Measurements from ENCODE around the gene CHI3L2. TPM values are rescaled to one million over a fixed set of nuclear protein-coding genes. Genes with fewer than 3 reads are reported as not detected.

The CHI3L2 gene
- total RNA-seq, 1 experiment from 2014 or later = 0.53 TPM

GRCh38 chr1:111198836-111199235 is 28.7 kb upstream of the CHI3L2 start:
- DNase-seq = no peak
- H3K36me3 ChIP-seq = no peaks in the 10 kb centered on the region
- H3K4me3 ChIP-seq = no peak overlapping the region

GRCh38 chr1:111199329-111199728 is 28.2 kb upstream of the CHI3L2 start:
- Histone ChIP-seq H3K9me3 (replicated peaks) (no peaks in the 10 kb centered on the region), H3K36me3 (no peaks in the 10 kb centered on the region), H3K27me3 (no peaks in the 10 kb centered on the region; the same call in 1 of the 2 replicates), H3K27ac (no peak overlapping the region), H3K4me1 (peaks cover 4% of the 10 kb centered on the region; the same call in 1 of the 2 replicates), H3K4me3 (no peak overlapping the region)
- no peak for DNase-seq

More at GRCh38 chr1:111198836-111199235, 28.7 kb upstream of the CHI3L2 start:
- Histone ChIP-seq H3K4me1 (peaks cover 4% of the 10 kb centered on the region; the same call in 1 of the 2 replicates), H3K9me3 (replicated peaks) (no peaks in the 10 kb centered on the region), H3K27ac (no peak overlapping the region), H3K27me3 (no peaks in the 10 kb centered on the region; the same call in 1 of the 2 replicates)

DNA sequence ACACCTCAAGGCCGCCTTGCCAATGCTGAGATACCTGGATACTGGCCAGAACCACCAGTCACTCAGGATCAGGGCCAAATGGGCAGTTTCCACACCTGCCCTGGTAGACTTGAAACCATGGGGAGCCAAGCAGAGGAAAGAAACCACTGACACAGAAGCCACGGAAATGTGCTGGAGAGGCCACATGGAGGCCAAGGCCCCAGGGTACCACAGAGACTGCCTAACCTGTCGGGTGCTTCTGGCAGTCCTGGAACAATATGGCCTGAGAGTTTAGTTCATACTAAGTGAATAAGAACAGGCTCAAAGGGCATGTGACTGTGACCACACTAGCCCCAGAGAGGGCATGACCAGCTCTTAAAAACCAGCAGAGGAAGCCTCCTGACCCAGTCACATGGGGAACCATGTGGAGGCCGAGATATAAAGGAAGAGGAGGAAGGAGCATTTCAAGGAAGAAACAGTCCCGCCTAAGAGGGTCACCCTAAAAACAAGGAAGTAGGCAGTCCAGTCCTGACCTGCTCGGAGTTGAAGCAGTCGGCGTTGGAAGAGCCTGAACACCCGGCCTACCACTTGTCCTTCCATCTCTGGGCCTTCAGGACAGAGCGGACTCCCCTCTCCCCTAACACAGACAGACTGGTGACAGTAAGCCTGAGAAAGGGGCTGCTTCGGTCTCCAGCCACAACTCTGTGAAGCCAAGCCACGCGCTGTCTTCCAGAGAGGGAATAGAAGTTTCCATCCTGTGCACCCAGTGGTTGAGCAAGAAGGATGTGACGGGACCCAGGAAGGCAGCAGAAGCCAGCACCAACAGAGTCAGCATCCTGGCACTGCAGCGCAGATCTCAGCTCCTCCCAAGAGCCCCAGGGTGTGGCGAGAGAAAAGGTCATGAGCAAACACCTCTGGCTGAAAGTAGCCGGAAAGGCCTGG is 27.4 kb upstream of the CHI3L2 start, which contains the start of gene DENND2D:
TSS of gene DENND2D (minus strand) at position 766 of the 921 bp plus-strand sequence. CDS start at position 579, 187 bp downstream.
- Histone ChIP-seq H3K27me3 (no peaks in the 10 kb centered on the region; the same call in 1 of the 2 replicates), H3K36me3 (no peaks in the 10 kb centered on the region), H3K4me3 (no peak within 1 kb of the TSS), H3K4me1 (peaks cover 4% of the 10 kb centered on the region; the same call in 1 of the 2 replicates), H3K9me3 (replicated peaks) (no peaks in the 10 kb centered on the region), H3K27ac (no peak within 1 kb of the TSS)
- DNase-seq = no peak

GRCh38 chr1:111200802-111201161 is 26.7 kb upstream of the CHI3L2 start:
- Histone ChIP-seq H3K27ac (no peak overlapping the region), H3K4me1 (peaks cover 4% of the 10 kb centered on the region; the same call in 1 of the 2 replicates), H3K27me3 (no peaks in the 10 kb centered on the region; the same call in 1 of the 2 replicates), H3K9me3 (replicated peaks) (no peaks in the 10 kb centered on the region), H3K36me3 (no peaks in the 10 kb centered on the region), H3K4me3 (no peak overlapping the region)
- DNase-seq = no peak

DNA sequence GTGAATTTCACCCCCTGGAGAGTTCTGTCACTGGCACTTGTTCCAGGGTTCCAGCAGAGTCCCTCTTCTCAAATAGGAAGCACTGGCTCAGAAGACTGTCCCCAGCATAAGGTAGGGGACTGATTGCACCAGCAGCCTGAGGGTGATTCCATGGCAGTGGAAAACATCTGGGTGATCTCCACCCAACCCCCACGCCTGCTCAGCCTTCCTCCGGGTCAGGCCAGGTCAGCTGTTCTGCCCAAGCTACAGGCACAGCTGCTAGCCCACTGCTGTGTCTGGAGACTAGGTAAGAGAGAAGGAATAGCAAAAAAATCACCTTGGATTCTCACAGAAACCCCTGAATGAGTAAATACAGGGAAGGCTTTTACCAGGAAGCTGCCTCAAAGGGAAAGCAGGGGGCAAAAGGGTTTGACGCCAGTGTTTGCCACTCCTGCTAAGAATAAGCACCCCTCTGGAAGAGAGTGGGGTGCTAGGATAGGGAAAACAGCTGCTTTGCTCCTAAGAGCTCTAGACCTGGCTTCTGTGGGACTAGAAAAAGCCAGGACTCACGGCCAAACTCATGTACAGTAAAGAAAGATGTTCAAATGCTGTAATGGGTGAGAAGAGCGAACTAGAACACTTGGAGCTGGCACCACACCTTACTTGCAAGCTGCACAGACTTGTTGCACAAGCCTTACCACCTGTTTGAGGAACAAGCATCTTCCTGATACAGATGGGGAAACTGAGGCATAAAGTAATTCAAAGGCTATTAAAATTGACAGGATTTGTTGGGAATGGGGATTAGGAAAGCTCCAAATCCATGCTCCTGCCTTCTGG is 26.0 kb upstream of the CHI3L2 start:
- Histone ChIP-seq H3K9me3 (replicated peaks) (no peaks in the 10 kb centered on the region), H3K4me1 (peaks cover 4% of the 10 kb centered on the region; the same call in 1 of the 2 replicates), H3K36me3 (no peaks in the 10 kb centered on the region), H3K27ac (no peak overlapping the region), H3K27me3 (no peaks in the 10 kb centered on the region; the same call in 1 of the 2 replicates), H3K4me3 (no peak overlapping the region)
- peak in 1 of 2 experiments; percentile 32 for DNase-seq

- H3K36me3 ChIP-seq = no peaks in the 10 kb centered on the region
- no peak overlapping the region for H3K27ac ChIP-seq
- no peak for DNase-seq
- H3K27me3 ChIP-seq = no peaks in the 10 kb centered on the region
- no peak overlapping the region for H3K4me3 ChIP-seq
- H3K4me1 ChIP-seq = peaks cover 4% of the 10 kb centered on the region; the same call in 1 of the 2 replicates
- no peaks in the 10 kb centered on the region for H3K9me3 ChIP-seq (replicated peaks)
Observed at GRCh38 chr1:111202366-111202706, 25.2 kb upstream of the CHI3L2 start.

DNA sequence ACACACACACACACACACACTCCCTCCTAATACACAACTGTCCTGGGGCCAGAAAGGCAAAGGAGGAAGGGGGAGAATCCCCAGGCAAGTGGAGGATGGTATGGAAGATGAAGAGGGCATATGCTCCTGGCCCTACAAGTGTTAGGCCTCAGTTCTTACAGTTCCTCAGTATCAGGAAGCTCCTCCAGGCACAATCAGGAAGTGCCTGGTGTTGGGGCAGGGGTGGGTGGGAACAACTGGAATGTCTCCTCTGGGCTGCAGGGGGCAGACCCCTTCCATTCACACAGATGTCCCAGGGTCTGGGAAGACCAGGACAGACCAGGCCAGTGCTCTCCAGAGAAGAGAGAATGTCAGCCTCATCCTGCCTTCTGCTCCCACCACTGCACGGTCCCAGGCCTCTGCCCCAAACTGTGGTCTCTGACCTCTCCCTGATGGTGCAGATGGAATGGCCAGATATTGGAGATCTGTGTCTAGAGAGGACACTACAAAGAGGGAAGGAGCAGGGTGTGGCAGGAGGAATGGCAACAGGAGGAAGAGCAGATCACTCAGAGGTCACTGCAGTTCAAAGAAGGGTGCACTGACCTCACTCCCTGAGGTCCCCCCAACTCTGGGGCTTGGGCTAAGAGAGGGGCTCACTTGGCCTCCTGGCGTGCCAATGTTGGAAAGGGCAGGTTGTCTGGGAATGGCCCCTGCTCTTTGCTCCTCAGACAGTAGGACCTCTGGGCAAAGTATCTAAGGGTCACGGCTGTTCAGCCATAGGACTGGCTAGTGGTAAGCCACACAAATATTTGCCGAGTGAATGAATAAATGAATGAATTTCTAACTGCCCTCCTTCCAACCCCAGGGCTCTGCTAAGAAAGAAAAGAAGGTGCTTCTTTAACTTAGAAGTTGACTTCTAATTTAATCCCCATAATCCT is 24.5 kb upstream of the CHI3L2 start:
- no peak for DNase-seq
- H3K4me3 ChIP-seq = no peak overlapping the region
- no peaks in the 10 kb centered on the region for H3K27me3 ChIP-seq

DNA sequence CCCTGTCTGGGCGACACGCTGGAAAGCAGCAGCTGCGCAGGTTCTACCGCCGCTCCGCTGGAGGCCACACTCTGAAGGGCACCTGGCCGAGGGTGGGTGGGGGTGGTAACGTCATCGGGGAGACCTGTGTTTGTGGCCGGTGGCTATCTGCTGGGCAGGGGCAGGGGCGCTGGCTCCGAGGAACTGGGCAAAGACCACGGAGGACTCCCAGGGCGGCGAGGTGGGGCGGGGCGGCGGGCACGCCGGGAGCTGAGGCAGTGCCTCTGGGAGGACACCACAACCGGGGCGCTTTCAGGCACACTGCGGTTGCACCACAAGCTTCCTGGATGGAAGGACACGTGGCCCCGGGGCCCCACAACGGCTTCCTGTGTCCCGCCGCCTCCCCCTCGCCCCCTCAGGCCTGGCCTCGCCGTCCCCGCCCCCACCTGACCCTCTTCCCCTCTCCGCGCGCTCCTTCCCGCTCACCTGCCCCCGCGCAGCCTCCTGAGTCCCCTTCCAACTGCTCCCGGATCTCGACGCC is 23.8 kb upstream of the CHI3L2 start:
- Histone ChIP-seq H3K9me3 (replicated peaks) (no peaks in the 10 kb centered on the region), H3K4me1 (peaks cover 4% of the 10 kb centered on the region; the same call in 1 of the 2 replicates), H3K36me3 (no peaks in the 10 kb centered on the region), H3K27me3 (no peaks in the 10 kb centered on the region), H3K4me3 (no peak overlapping the region), H3K27ac (no peak overlapping the region)
- DNase-seq = no peak

More for the DNA sequence above, 24.5 kb upstream of the CHI3L2 start:
- no peak overlapping the region for H3K27ac ChIP-seq
- H3K4me1 ChIP-seq = peaks cover 4% of the 10 kb centered on the region; the same call in 1 of the 2 replicates
- H3K36me3 ChIP-seq = no peaks in the 10 kb centered on the region
- no peaks in the 10 kb centered on the region for H3K9me3 ChIP-seq (replicated peaks)

- Histone ChIP-seq H3K27me3 (0 out of 2 replicates have a peak, but pooled peaks cover 5% of the 10 kb centered on the region), H3K27ac (no peak overlapping the region), H3K4me3 (no peak overlapping the region), H3K9me3 (replicated peaks) (no peaks in the 10 kb centered on the region), H3K4me1 (peaks cover 4% of the 10 kb centered on the region; the same call in 1 of the 2 replicates), H3K36me3 (no peaks in the 10 kb centered on the region)
- DNase-seq = no peak
Observed at GRCh38 chr1:111204201-111204982, 23.1 kb upstream of the CHI3L2 start.

DNA sequence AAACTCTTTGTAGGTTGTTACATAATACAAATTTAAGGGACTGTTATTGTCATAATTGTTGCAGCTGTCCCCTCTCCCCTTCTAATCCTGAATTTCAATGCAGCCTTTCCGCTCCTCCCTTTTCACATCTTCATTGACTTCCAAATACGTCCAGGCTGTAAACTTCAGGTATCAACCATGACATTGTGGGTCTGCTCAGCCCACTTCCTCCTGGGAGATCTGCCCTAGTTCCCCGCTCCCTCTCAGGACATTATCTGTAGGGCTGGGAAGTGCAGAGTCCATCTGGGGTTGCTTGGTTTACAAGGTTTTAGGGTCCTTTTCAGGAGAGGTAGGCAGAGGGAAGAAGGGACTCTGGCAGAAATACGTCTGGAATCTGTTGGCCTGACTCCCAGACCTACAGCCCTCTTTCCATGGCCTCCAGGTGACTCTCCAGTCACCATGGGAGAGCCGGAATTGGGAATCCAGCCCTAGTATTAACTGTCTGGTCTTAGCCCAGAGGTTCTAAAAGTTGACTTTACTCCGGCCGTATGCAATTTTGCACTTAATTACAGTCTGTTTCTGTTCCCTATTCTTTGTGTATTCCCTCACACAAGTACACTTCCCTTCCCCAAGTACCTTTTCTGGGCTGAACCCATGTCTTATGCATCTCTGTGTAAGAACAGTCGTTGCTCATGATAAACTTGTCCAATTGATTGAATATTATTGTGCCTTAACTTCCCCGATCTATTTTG is 22.4 kb upstream of the CHI3L2 start:
- H3K9me3 ChIP-seq (replicated peaks) = no peaks in the 10 kb centered on the region

DNA sequence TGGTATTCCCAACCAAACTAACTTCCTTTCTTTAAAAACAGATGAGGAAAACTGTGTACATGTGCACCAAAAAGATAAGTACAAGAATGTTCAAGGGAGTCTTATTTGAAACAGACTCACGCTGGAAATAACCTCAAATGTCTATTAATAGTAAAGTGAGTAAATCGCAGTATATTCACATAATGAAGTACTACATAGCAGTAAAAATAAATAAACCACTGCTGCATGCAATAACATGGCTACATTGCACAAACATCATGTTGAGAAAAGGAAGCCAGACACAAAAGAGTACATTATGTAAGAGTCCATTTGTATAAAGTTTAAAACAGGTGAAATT is 21.8 kb upstream of the CHI3L2 start:
- no peaks in the 10 kb centered on the region for H3K36me3 ChIP-seq
- no peak overlapping the region for H3K4me3 ChIP-seq
- no peaks in the 10 kb centered on the region for H3K9me3 ChIP-seq (replicated peaks)
- peaks cover 4% of the 10 kb centered on the region; the same call in 1 of the 2 replicates for H3K4me1 ChIP-seq
- H3K27ac ChIP-seq = no peak overlapping the region
- no peak for DNase-seq
- H3K27me3 ChIP-seq = 0 out of 2 replicates have a peak, but pooled peaks cover 7% of the 10 kb centered on the region

More for the DNA sequence above, 22.4 kb upstream of the CHI3L2 start:
- Histone ChIP-seq H3K4me3 (no peak overlapping the region), H3K36me3 (no peaks in the 10 kb centered on the region), H3K4me1 (peaks cover 4% of the 10 kb centered on the region; the same call in 1 of the 2 replicates), H3K27me3 (0 out of 2 replicates have a peak, but pooled peaks cover 7% of the 10 kb centered on the region), H3K27ac (no peak overlapping the region)
- no peak for DNase-seq

DNA sequence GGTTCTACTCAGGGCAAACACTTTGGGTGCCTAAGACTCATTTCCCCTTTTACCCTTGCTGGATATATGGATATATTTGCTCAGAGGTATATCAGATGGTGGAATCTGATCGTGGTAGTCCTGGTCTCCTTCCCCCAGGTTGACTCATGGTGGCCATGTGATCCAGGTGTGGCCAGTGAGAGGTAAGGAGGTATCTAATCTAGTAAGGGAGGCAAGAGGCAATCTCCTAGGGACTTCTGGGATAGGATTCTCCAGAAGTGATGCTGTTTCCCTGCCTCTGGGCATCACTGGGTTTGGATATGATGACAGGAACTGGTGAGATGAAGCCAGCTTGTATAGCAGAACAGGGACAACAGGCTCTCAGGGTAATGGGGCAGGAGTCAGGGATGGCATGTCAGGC is 18.6 kb upstream of the CHI3L2 start:
- H3K36me3 ChIP-seq = no peaks in the 10 kb centered on the region
- 0 out of 2 replicates have a peak, but pooled peaks cover 7% of the 10 kb centered on the region for H3K27me3 ChIP-seq
- H3K27ac ChIP-seq = no peak overlapping the region
- H3K4me3 ChIP-seq = no peak overlapping the region
- H3K4me1 ChIP-seq = no peaks in the 10 kb centered on the region
- no peak for DNase-seq
- no peaks in the 10 kb centered on the region for H3K9me3 ChIP-seq (replicated peaks)

All from SJCRH30 (cell line).